ENCODE measurements around the gene OTX1. TPM values are rescaled to one million over a fixed set of nuclear protein-coding genes. Genes with fewer than 3 reads are reported as not detected.
A peak's percentile ranks its signal among the peaks of the same experiment; 100 is the strongest.

OTX1 gene
- total and polyA plus RNA-seq, 2 of the 8 experiments (the other 6 are each of a cell fraction or from before 2014, with no cell fraction given): 0.24 to 3.3 TPM

GRCh38 chr2:63047321-63048279 is 3.0 kb upstream of the OTX1 start (continued):
- peak; percentile 46 to 63; a peak in 3 of 4 replicates for TF ChIP-seq RAD21 (IDR thresholded peaks at IDR 0.05 in 1 of 2, conservative IDR thresholded peaks at IDR 0.05 in 1 of 2; ENCODE audit: low read depth in 2 of 2, low read length in 2 of 2)
- TF ChIP-seq KDM1A (IDR thresholded peaks at IDR 0.05; ENCODE audit: borderline replicate concordance, low read length): no peak
- peak; percentile 83 for TF ChIP-seq RBBP5 (IDR thresholded peaks at IDR 0.05; ENCODE audit: borderline replicate concordance, low read depth, low read length)
- TF ChIP-seq SUZ12 (IDR thresholded peaks at IDR 0.05; ENCODE audit: low read length): peak; percentile 66
- no peak for TF ChIP-seq CBX5 (IDR thresholded peaks at IDR 0.05; ENCODE audit: low read depth, low read length)
- TF ChIP-seq PHF8 (conservative IDR thresholded peaks at IDR 0.05; ENCODE audit: low read depth, low read length): peak; percentile 11
- peak; percentile 72 for TF ChIP-seq MAX (IDR thresholded peaks at IDR 0.05)
- TF ChIP-seq BRCA1 (IDR thresholded peaks at IDR 0.05; ENCODE audit: low read depth, low read length): no peak
- TF ChIP-seq ATF2 (IDR thresholded peaks at IDR 0.05; ENCODE audit: low read length): no peak
- TF ChIP-seq EZH2 (IDR thresholded peaks at IDR 0.05; ENCODE audit: low read depth, low read length, severe bottlenecking): peak; percentile 2
- peak; percentile 77 for TF ChIP-seq RNF2 (IDR thresholded peaks at IDR 0.05; ENCODE audit: borderline replicate concordance, low read depth, low read length, missing control alignments, poor library complexity, severe bottlenecking)
- peak in 1 of 2 experiments; percentile 47; a peak in 1 of 4 replicates for TF ChIP-seq SIN3A (conservative IDR thresholded peaks at IDR 0.05 in 1 of 2, IDR thresholded peaks at IDR 0.05 in 1 of 2; ENCODE audit: low read depth in 1 of 2, low read length in 2 of 2)

Data from H1 (cell line).